Measurements from ENCODE around the gene SYT13. TPM values are rescaled to one million over a fixed set of nuclear protein-coding genes. Genes with fewer than 3 reads are reported as not detected.

The SYT13 gene, protein sequence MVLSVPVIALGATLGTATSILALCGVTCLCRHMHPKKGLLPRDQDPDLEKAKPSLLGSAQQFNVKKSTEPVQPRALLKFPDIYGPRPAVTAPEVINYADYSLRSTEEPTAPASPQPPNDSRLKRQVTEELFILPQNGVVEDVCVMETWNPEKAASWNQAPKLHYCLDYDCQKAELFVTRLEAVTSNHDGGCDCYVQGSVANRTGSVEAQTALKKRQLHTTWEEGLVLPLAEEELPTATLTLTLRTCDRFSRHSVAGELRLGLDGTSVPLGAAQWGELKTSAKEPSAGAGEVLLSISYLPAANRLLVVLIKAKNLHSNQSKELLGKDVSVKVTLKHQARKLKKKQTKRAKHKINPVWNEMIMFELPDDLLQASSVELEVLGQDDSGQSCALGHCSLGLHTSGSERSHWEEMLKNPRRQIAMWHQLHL
- total RNA-seq, result under 0.01 TPM

- no peak for DNase-seq (ENCODE audit: low read depth in 2 of 3, low spot score in 2 of 3)
Measured at GRCh38 chr11:45285930-45286632, at the start of gene SYT13. Gene SYT13, minus strand, starts transcription at chr11:45286341. Its CDS starts 134 bp downstream, at chr11:45286207.

- no peak for DNase-seq (ENCODE audit: low read depth in 2 of 3, low spot score in 2 of 3)
Measured at GRCh38 chr11:45335434-45335833, 49.3 kb upstream of the SYT13 start.

- no peak for DNase-seq (ENCODE audit: low read depth in 2 of 3, low spot score in 2 of 3)
Measured at GRCh38 chr11:45334836-45335235, 48.7 kb upstream of the SYT13 start.

- no peak for DNase-seq (ENCODE audit: low read depth in 2 of 3, low spot score in 2 of 3)
Measured at GRCh38 chr11:45334410-45334809, 48.3 kb upstream of the SYT13 start.

- DNase-seq (ENCODE audit: low read depth in 2 of 3, low spot score in 2 of 3), result no peak
Measured at GRCh38 chr11:45333001-45333971, 47.1 kb upstream of the SYT13 start.

GRCh38 chr11:45332276-45332934 lies 46.3 kb upstream of the SYT13 start:
- peak; percentile 13 to 50 (median 29) for DNase-seq (ENCODE audit: low read depth in 2 of 3, low spot score in 2 of 3)

GRCh38 chr11:45331839-45332238 lies 45.7 kb upstream of the SYT13 start:
- DNase-seq (ENCODE audit: low read depth in 2 of 3, low spot score in 2 of 3), result no peak

GRCh38 chr11:45328726-45329125 lies 42.6 kb upstream of the SYT13 start:
- no peak for DNase-seq (ENCODE audit: low read depth in 2 of 3, low spot score in 2 of 3)

- no peak for DNase-seq (ENCODE audit: low read depth in 2 of 3, low spot score in 2 of 3)
Measured at GRCh38 chr11:45324459-45324858, 38.3 kb upstream of the SYT13 start.

GRCh38 chr11:45323601-45324249 lies 37.6 kb upstream of the SYT13 start:
- no peak for DNase-seq (ENCODE audit: low read depth in 2 of 3, low spot score in 2 of 3)

DNA sequence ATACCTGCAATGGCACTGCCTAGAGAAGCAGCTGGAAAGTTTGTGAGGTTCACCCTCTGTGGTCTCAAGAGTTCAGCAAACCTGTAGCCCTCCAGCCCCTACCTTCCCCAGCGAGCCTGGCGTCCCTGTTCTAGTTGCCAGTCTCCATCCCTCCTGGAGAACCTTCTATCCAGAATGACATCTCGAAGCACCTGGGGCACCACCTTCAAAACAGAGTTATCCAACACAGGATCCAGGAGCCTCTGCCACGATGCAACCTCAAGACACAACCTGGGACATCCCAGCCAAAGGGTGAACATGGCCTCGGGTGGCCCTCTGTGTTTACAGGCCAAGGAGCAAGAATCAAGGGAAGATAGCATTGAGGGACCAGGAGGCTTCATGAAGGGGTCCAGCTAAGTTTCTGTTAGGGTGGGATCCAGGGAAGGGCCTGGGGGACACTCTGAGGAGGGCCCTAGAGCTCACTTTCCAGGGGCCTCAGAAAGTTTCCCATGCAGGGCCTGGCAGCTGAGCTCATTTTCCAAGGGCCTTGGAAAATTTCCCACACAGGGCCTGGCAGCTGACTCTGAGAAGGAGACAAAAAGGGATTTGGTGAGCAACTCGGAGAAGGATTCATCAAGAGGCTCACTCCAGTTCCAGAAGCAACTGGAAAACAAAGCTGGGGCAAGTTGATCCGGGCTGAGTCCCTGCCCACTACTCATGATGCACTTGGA lies 36.9 kb upstream of the SYT13 start:
- DNase-seq (ENCODE audit: low read depth in 2 of 3, low spot score in 2 of 3), result no peak

DNA sequence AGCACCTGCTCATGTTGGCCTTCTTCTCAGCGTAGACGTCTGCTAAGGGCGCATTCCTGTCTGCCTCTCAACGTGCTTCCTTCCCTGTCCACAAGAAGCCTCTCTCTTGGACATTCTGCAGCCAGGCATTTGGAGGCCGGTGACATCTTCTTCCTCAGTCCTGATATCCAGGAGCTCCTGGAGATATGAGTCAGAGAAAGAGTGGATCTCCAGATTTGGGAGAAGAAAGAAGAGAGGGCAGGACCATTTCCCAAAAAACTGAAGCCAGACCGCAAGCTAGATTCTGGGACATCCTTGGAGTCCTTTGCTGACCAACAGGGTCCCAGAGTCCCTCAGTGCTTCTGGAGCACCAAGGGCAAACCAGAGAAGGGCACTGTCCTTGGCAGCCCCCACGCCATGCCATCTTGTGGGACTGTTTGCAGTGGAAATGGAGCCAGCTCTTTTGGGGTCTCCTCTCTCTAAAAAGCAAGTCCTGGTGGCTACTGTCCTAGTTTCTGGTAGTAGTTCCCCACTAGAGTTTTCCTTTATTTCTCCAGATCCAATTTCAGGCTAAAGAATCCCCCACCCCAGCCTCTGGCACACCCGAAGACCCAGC lies 36.1 kb upstream of the SYT13 start:
- no peak for DNase-seq (ENCODE audit: low read depth in 2 of 3, low spot score in 2 of 3)

DNA sequence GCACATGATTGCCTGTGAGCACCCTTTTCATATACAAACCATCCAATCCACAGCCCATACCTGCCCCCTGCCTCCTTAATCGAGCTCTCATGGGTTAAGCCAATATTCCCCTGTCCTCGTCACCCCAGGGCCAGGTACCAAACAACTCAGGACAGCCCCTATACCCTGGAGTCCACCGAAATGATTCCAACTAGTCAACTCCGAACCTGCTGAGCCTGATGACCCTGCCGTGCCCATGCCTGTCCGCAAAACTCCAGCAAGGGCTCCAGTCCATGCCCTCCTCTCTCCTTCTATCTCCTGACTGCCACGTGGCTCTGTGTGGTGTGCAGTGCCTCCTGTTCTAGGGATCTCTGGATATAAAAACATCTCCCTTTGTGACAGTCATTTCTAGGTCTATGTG lies 35.5 kb upstream of the SYT13 start:
- DNase-seq (ENCODE audit: low read depth in 2 of 3, low spot score in 2 of 3), result no peak

GRCh38 chr11:45321031-45321595 lies 35.0 kb upstream of the SYT13 start:
- DNase-seq (ENCODE audit: low read depth in 2 of 3, low spot score in 2 of 3), result no peak

- DNase-seq (ENCODE audit: low read depth in 2 of 3, low spot score in 2 of 3), result peak in 2 of 3 donors; percentile 41 to 81
Measured at GRCh38 chr11:45320371-45320770, 34.2 kb upstream of the SYT13 start.

- no peak for DNase-seq (ENCODE audit: low read depth in 2 of 3, low spot score in 2 of 3)
Measured at GRCh38 chr11:45319077-45319476, 32.9 kb upstream of the SYT13 start.

GRCh38 chr11:45318516-45318915 lies 32.4 kb upstream of the SYT13 start:
- DNase-seq (ENCODE audit: low read depth in 2 of 3, low spot score in 2 of 3), result no peak

GRCh38 chr11:45316258-45316657 lies 30.1 kb upstream of the SYT13 start:
- no peak for DNase-seq (ENCODE audit: low read depth in 2 of 3, low spot score in 2 of 3)

Measured in hematopoietic multipotent progenitor cell (in vitro differentiated cells).